GM18526 (cell line): ENCODE data around the gene CXXC5.

Source experiments
- POLR2A ChIP-seq: IDR thresholded peaks from 3 replicates; pipeline ENCODE4 v1.6.1; 2011; ENCODE audit not compliant: insufficient read length; ENCODE audit errors: extremely low read depth

CXXC5 gene

GRCh38 chr5:139658501-139658927, 10.4 kb downstream of the CXXC5 start:
- TF ChIP-seq POLR2A, result no peak

GRCh38 chr5:139658928-139659667, 10.9 kb downstream of the CXXC5 start:
- no peak for TF ChIP-seq POLR2A

GRCh38 chr5:139659695-139660101, 11.5 kb downstream of the CXXC5 start:
- no peak for TF ChIP-seq POLR2A

- peak; percentile 37 for TF ChIP-seq POLR2A
Measured at GRCh38 chr5:139660105-139660922, 12.2 kb downstream of the CXXC5 start.

GRCh38 chr5:139660923-139661814, 13.0 kb downstream of the CXXC5 start:
- no peak for TF ChIP-seq POLR2A

- no peak for TF ChIP-seq POLR2A
Measured at GRCh38 chr5:139662617-139663016, 14.5 kb downstream of the CXXC5 start.

GRCh38 chr5:139663207-139664085, 15.3 kb downstream of the CXXC5 start:
- no peak for TF ChIP-seq POLR2A

- no peak for TF ChIP-seq POLR2A
Measured at GRCh38 chr5:139664086-139664693, 16.0 kb downstream of the CXXC5 start.

- peak; percentile 35 for TF ChIP-seq POLR2A
Measured at GRCh38 chr5:139664727-139665351, 16.7 kb downstream of the CXXC5 start.

- no peak for TF ChIP-seq POLR2A
Measured at GRCh38 chr5:139665626-139666025, 17.5 kb downstream of the CXXC5 start.

- no peak for TF ChIP-seq POLR2A
Measured at GRCh38 chr5:139666551-139666950, 18.4 kb downstream of the CXXC5 start.

- TF ChIP-seq POLR2A, result no peak
Measured at GRCh38 chr5:139667001-139667729, 19.0 kb downstream of the CXXC5 start.

GRCh38 chr5:139667730-139668063, 19.5 kb downstream of the CXXC5 start:
- no peak for TF ChIP-seq POLR2A
